Body of pancreas (tissue), 4 donors: ENCODE data around the gene SRXN1.

Experiments
- CTCF ChIP-seq, 7 experiments: fragments of 450-650 bp in 4 of 7; fragments of 200-600 bp in 3 of 7; sonication (generic) in 3 of 7; IDR thresholded peaks; one replicate each; pipeline ENCODE4 v1.5.1; 2016 to 2019; ENCODE audit warnings: antibody characterized with exemption in 7 of 7
- POLR2A ChIP-seq, 3 donors: fragments of 450-650 bp; IDR thresholded peaks; one replicate each; pipeline ENCODE4 v1.6.1; 2016; ENCODE audit warnings: antibody characterized with exemption in 3 of 3, mild to moderate bottlenecking in 2 of 3

GRCh38 chr20:598133-598850, 54.7 kb downstream of the SRXN1 start:
- TF ChIP-seq POLR2A (IDR thresholded peaks at IDR 0.05) (no peak), CTCF (IDR thresholded peaks at IDR 0.05) (no peak)
